Anterior cingulate cortex (tissue), 58 donors: ENCODE data around the gene BEND5.

Experiments
- DNase-seq, 58 donors: peaks; one replicate each; lab custom pipeline; 2025; lab: John Stamatoyannopoulos, UW

The BEND5 gene

DNA sequence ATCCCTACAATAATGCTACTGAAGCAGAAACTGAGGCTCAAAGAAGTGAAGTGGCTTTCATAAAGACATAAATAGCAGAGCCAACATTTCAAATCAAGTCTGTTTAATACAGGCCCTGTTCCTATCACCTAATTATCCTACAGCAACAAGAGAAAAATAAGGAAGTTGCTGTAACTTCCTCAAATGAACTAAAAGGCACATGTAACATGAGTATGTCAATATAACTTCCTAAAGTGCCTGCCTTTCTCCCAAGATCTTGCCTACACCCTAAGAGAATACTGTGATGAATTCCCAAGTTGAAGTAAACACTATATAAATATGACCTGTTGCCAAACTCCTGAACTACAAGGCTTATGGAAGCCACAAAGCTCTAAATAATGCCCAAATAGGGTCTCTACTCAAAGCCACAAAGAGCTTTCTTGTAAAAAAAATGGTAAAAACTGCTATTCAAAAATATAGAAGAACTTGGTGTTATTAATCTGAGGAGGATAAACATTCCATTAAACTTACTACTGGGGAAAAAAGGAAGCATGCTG, 8.6 kb downstream of the BEND5 start:
- DNase-seq = no peak

DNA sequence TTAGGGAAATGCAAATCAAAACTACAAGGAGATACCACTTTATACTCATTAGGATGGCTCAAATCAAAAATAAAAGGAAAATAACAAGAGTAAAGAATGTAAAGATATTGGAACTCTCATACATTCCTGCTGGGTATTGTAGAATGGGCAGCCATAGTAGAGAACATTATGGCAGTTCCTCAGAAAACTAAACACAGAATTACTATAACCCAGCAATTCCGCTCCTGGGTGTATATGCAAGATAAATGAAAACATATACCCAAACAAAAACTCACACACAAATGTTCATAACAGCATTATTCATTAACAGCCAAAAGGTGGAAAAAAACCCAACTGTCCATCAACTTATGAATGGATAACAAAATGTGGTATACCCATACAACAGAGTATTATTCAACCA, 11.4 kb downstream of the BEND5 start:
- DNase-seq = no peak

DNA sequence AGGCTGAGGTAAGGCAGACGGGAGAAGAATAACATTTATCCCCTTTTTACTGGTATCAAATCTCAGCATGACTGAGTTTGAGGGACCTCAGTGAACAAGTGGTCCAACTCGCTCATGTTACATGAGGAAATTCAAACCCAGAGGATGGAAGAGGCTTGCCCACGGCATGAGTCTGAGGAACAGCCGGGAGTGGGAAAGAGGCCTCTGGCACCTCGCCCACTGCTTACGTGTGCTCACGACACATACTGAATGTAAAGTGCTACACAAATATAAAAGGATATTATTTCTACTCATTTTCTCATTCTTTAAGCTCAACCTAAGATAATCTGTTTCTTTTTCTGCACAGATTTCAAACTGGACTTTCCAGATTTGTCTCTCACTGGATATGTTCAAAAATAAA, 14.7 kb downstream of the BEND5 start:
- peak in 8 of 58 donors; percentile 8 to 47 (median 18) for DNase-seq

DNA sequence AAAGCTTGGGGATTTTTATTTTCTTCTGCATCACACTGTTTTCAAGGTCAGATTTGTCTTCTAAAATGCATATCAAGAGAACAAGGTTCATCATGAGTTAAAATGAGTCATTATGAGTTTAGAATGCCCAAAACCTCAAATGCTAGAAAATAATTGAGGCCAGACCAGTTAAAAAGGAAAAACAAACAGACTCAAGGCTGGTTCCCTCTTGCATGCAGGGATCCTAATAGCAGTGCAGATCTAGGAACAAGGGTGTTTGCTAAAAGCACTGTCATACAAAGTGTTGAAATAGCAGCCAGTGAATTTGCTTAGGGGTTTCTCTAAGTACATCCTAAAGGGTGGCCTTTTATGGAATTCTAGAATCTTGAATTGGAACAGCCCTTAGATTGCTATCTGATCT, 15.3 kb downstream of the BEND5 start:
- DNase-seq = no peak

DNA sequence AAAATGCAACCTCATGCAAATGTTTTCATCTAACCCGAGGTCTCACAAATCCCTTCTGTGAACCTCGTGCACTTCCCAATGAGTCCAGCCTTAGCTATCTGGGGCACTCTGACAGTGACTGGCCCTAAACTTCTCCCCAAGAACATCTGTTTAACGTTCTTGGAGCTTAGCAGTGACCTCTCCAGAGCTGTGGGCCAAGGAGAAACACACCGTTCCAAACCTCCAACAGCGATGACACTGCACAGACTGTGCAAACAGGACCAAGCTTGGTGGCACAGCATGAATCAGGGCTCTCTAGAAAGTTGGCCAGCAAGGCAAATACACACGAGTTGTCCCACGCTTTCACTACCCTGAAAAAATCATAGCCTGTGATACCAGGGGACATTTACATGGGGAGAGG, 15.8 kb downstream of the BEND5 start:
- peak in 1 of 58 donors; percentile 8 for DNase-seq

DNA sequence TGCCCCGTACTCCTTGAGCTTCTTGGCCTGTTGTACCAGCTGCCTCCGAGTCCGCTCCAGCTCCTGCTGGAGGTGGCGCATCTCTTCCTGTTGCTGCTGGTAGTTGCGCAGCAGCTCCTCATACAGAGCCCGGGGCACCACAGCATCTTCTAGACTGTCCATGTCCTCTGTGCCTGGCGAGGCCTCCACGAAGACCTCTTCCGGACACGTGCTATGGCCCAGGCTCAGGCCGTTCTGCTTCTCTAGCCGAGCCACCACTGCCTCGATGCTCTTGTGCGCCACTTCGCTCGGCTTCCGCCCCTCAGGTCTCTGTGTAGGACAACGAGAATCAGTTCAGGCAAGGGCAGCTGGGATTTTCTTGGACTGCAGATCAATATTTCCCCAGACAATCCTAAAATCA, 17.7 kb downstream of the BEND5 start:
- no peak for DNase-seq

DNA sequence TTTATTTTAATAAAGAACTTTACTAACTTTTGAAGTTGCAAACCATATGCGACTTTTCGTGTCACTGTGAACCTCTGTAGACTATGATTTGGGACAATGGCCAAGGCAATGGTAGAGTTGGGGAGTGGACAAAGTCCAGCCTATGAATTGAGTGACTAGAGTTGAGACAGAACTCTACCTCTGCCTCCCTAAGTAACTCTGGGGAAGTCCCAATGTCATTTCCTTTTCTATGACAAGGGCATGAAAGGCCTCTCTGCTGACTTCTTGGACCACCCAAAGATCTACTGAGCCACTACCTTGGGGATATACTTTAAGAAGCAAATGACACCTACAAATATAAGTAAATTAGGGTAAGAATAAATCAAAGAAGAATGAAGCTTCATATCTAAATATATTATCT, 19.3 kb downstream of the BEND5 start:
- DNase-seq = no peak

DNA sequence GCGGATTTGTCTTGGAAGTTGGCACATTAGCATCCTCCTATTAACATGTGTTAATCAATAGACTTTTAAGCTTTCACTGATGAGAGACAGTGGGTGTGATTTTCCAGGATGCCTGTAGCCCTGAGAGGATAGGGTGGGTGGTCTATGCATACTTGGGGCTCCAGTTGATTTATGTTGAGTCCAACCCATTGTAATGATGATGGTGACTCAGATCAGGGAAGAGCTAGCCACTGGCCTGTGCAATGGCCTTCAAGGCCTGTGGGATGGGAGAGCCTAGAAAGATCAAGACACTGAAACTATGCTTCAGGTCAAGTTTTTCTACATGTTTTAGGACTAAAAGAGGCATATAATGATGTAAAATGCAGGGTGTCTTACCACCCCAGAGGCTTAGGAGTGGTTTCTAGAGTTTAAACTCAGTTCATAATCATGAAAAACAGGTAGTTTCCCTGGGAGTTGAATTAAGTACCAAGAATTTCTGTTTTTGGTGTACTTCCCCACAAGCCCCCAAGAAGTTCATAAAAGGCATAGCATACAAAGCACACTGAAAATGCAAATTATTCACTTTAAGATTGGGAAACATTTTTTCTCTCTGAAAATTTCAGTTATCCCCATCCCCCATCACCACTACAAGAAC, 19.9 kb downstream of the BEND5 start:
- no peak for DNase-seq

DNA sequence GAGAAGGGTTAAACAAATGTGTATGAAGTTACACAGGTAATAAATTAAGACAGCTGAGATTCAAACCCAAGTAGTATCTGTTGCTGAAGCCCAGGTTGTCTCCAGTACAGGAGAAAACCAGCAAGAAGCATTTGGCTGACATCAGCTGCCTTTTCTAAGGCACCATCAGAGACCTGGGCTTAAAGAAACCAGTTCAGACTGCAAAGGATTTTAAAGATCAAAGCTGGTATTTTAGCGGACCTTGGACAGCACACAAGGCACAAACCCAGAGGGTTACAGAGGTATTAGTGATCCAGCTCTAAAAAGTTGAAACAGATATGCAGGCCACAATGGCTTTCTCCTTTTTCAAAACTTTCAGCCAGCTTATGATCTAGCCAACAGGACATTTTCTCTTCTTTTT, 23.4 kb downstream of the BEND5 start:
- no peak for DNase-seq

DNA sequence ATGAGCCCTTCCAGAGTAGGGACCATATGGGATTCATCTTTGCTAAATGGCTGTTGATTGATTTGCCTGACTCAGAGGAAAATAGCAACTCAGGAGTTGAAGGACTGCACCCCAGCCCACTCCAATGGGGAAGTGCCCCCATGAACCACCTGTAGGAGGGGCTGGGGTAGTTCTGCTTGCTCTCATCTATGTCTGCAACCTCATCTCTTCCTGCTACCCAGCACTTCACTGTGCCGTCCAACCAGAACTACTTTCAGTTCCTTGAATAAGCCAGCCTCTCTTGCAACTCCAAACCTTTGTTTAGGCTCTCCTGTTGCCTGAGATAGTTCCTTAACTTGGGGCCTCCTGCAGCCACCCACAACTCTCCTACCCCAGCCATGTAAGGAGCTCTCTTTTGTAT, 26.6 kb downstream of the BEND5 start:
- peak in 1 of 58 donors; percentile 8 for DNase-seq

DNA sequence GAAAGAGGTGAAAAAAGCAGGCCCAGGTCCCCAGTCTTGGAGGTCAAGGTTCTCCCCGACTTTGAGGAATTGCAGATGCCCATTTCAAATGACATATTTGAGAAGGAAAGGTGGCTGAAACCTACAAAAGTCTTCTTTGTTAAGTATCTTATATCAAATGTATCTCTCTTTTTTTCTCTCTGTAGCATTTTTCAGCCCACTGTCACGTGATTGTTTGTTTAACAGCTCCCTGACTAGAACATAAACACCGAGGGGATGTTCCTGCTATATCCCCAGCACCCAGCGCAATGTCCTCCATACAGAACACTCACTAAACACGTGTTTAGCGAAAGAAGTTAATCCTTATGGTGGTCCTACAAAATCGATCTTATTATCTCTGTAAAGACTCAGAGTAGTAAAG, 27.6 kb downstream of the BEND5 start:
- no peak for DNase-seq

DNA sequence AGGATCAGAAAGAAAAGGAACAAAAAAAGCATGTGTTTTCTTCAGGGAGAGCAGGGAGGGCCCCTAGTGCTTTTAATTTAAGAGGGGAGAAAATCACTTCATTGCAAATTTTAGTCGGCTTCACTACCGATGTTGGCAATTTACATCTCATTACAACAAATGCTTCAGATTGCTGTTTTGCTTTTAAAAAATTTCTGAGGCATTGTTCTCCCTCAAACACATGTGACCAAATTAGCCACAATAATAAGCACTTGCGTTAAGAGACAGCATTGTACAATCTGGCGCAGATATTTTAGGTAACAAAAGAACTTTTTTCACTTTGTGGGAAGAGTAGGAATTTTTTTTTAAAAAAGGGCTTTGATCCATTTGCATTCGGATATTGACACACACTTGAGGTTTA, 29.8 kb downstream of the BEND5 start:
- DNase-seq = no peak

DNA sequence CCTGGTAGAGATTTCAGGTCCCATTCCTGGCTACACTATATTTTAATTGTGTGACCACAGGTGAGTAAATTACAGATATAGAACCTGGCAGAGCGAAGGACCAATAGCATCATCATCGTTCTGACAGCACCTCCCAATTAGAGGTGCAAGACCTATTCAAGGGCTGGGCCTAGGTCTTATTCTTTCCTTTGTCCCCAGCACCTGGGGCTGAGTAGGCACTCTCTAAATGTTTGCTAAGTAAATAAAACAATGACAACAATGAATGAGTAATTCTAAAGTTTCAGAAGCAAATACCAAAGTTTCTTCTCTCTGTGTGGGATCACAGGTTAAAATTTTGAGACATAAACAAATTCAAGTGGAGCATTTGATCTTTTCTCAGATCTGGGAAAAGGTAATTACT, 32.7 kb downstream of the BEND5 start:
- DNase-seq = no peak

DNA sequence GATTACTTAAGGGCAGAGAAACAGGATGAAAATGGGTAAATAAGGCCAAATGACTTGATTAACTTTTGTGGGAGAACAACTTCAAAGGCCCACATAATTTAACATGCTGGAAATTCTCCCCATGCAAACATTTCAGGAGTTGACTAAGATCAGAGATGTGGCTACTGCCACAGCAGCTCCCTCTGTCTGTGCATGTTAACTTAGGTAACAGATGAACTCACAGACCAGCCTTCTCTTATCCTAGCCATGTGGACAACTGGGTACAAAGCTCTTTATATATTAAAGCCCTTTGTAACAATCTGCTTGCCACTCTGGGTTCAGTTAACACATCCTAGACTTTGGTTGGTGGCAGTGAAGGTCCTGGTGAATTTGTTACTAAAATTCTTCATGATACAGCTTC, 33.2 kb downstream of the BEND5 start:
- DNase-seq = no peak

DNA sequence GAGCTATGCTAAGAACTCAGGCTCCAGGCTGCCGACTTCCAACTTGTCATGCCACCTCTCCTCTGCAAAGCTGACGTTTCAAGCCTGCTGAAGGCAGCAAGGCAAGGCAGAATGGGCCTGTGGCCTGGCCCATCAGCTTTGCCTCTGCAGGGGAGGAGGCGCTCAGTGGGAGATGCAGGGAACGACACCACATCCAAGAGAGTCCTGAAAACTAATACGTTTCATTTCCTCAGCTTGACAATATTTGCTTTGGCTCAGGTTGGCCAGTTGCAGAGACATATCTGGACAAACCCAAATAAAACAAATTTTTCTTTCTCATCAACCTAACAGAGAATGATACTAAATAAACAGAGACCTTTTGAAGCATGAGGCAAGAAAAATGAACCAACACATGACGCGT, 35.3 kb downstream of the BEND5 start:
- DNase-seq = no peak

DNA sequence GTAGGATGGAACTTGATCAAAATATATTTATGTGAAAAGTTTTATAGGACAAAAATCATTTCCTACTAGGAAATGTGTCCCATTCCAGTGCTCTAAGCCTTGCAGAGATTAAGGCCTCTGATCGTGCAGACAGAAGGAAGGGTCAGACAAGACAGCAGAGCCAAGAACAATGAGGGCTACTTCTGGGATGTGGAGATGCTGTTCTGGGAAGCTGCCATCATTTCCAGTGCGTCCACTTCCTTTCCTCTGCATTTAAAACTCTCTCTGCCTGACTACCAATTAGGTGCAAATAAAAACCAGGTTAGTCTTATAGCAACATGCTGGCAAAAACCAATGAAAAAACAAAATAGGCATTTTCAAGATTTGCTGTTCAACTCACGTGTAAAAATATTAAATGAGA, 36.1 kb downstream of the BEND5 start:
- no peak for DNase-seq

DNA sequence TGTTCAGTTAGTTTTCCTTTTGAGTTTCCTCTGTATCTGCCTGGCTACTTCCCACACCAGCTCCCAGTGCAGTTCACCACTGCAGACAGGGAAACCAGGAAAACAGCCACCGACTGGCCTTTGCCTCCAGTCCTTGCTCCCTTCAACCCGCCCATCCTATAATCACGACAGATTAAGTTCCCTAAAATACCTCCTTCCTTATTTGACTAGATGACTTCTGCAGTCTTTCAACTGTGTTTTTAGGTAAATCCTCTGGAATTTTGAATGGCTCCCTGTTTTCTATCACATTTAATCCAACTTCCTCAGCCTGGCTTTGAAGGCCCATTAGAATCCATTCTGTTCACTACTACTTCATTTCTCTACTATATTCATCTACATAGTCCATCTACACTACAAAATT, 37.6 kb downstream of the BEND5 start:
- no peak for DNase-seq

DNA sequence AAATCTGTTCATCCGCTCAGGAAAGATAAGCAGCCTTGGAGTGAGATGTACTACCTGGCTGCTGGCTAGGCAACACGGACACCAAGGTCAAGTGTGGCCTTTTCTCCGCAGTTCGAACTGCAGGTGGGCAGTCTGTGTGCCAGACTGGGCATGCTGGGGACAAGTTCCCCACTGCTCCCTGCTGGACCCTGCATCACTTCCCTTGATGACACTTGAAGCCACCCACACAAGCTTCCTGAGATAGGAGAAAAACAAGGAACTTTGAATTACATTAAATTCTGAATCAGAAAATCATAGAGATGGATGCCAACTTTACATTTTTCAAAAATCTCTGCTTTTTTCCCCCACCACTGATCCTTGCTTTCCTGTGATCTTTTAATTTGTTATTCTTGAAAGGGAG, 38.3 kb downstream of the BEND5 start:
- no peak for DNase-seq

DNA sequence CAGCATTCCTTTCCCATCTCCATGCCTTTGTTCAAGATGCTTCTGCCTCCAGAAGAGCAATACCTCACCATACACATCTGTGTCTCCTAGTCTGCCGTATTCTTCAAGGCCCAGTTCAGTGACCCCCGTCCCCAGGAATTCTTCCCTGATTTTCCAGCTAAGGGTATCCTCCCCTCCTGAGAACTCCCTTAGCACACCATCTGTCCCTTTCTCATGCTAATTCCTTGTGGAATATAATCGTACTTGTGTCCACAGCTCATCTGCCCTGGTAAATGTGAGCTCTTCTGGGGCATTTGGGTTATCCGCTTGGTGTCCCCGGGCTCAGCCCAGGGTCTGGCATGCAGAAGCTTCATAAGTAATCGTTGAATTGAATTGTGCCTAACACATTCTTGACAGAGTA, 40.9 kb downstream of the BEND5 start:
- DNase-seq = no peak

DNA sequence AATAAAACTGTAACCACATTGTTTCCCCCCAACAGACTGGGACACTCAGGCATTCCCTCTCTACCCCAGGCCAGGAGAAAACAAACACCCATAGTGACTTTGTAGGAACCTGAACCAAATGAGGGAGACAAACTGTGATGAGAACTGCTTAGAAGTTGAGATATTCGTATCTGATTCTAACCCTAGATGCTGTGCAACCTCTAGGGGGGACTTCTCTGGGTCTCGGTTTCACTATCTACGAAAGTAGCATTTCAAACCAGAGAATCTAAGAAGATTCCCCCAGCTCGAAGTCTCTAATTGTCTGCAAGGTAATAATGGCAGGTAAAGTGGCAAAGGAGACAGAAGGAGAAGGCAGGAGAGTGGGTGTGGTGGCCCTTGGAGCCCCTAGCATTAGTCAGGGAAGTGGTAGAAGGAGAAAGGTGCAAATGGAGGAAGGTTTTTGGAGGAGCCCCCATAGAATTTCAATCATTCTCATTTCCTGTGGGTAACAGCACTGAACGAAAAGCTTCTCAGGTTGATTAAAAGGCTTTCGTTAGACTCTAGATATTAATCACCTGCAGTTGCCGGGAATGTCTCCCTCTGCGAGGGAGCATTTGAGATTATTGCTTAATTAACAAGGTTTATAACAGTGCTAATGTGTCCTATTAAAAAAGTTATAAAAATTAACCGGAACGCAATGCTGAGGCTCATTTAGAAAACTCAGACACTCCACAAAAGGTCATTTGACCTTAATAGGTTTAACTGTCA, 46.4 kb downstream of the BEND5 start:
- no peak for DNase-seq

DNA sequence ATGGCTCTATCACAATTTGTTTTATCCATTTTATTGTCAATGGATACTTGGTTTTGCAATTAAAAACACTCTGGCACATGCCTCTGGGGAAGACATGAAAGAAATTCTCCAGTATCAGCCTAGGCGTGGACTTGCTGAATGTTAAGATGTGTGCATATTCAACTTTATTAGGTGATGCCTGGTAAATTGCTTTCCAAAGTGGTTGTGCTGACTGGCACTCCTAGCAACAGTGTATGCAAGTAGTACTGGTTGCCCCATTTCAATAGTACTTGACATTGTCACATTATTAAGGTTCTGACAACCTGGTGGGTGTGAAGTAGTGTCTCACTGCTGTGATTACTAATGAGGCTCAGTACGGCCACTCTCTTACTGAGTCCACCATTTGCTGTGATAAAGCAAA, 48.1 kb downstream of the BEND5 start:
- no peak for DNase-seq

DNA sequence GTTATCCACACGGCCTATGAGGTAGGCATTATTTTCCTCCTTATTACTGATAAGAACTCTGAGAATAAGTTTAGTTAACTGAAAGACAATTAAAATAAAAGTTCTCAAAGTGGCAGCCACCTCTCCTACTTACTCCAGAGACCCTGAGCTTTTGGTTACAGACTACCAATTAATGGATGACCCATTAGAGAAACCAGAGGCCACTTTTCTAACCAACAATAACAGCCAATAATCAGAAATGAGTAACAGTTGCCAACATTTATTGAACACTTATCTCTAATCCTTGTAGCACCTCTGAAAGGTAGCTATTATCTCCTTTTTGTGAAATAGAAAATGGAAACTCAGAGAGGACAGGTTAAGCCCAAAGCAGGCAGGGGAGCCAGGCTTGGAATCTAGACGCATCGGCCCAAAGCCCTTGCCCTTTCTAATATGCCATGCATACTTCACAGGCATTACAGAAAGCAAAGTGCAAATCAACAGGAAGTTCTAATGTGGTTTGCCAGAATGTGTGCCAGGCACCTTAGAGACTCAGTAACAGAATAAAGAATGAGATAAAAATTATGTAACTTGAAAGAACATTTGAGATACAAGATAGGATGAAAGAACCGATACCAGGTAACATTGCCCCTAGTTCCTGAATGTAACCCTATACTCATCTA, 50.0 kb downstream of the BEND5 start:
- no peak for DNase-seq
